ENCODE measurements around the gene SSR4. TPM values are rescaled to one million over a fixed set of nuclear protein-coding genes. Genes with fewer than 3 reads are reported as not detected.

Gene SSR4
- total and polyA plus RNA-seq, 4 donors: 125 to 459 (median 304) TPM

- 61% methylated on average over 27 of the region's 27 CpGs for WGBS
- no peak overlapping the region for H3K4me3 ChIP-seq (ENCODE audit: low read depth in 1 of 3, low read length in 3 of 3)
- no peaks in the 10 kb centered on the region for H3K27me3 ChIP-seq (ENCODE audit: control insufficient read depth in 4 of 4, insufficient read depth in 4 of 4, low read length in 3 of 4)
- H3K27ac ChIP-seq (ENCODE audit: low read depth in 1 of 2, low read length in 2 of 2): no peak overlapping the region
- H3K9me3 ChIP-seq (ENCODE audit: control insufficient read depth in 4 of 4, low read length in 3 of 4): no peaks in the 10 kb centered on the region
- H3K9ac ChIP-seq (ENCODE audit: low read depth in 1 of 2, low read length in 2 of 2): no peak overlapping the region
- H3K4me1 ChIP-seq (ENCODE audit: control insufficient read depth in 4 of 4, insufficient read depth in 4 of 4, low read length in 3 of 4): peaks cover 0 to 7% (median 0%) of the 10 kb centered on the region in 4 donors
- DNase-seq (ENCODE audit: low spot score): no peak
- no peak for TF ChIP-seq HNF4A (conservative IDR thresholded peaks at IDR 0.05)
- no peak for TF ChIP-seq MAX (IDR thresholded peaks at IDR 0.05)
- no peak for TF ChIP-seq HNF4G (IDR thresholded peaks at IDR 0.05)
- TF ChIP-seq ATF3 (IDR thresholded peaks at IDR 0.05): no peak
- TF ChIP-seq NR2F2 (IDR thresholded peaks at IDR 0.05): no peak
- TF ChIP-seq EGR1 (IDR thresholded peaks at IDR 0.05; ENCODE audit: low read depth in 2 of 2): no peak
- no peak for TF ChIP-seq GABPA (IDR thresholded peaks at IDR 0.05 in 1 of 2, conservative IDR thresholded peaks at IDR 0.05 in 1 of 2)
- TF ChIP-seq RAD21 (IDR thresholded peaks at IDR 0.05): no peak
- TF ChIP-seq JUND (IDR thresholded peaks at IDR 0.05): no peak
- no peak for TF ChIP-seq FOXA1 (IDR thresholded peaks at IDR 0.05)
- TF ChIP-seq REST (IDR thresholded peaks at IDR 0.05): no peak
- TF ChIP-seq RXRA (IDR thresholded peaks at IDR 0.05): no peak
- no peak for TF ChIP-seq FOXA2 (IDR thresholded peaks at IDR 0.05)
- H3K36me3 ChIP-seq (ENCODE audit: control insufficient read depth in 4 of 4, insufficient read depth in 3 of 4, low read depth in 1 of 4, low read length in 3 of 4): no peaks in the 10 kb centered on the region
These were observed 29.1 kb upstream of the SSR4 start for GRCh38 chrX:153765138-153766079.

- Histone ChIP-seq H3K27me3 (ENCODE audit: control insufficient read depth in 4 of 4, insufficient read depth in 4 of 4, low read length in 3 of 4) (no peaks in the 10 kb centered on the region), H3K36me3 (ENCODE audit: control insufficient read depth in 4 of 4, insufficient read depth in 3 of 4, low read depth in 1 of 4, low read length in 3 of 4) (no peaks in the 10 kb centered on the region), H3K9ac (ENCODE audit: low read depth in 1 of 2, low read length in 2 of 2) (no peak overlapping the region), H3K9me3 (ENCODE audit: control insufficient read depth in 4 of 4, low read length in 3 of 4) (no peaks in the 10 kb centered on the region), H3K4me3 (ENCODE audit: low read depth in 1 of 3, low read length in 3 of 3) (no peak overlapping the region), H3K4me1 (ENCODE audit: control insufficient read depth in 4 of 4, insufficient read depth in 4 of 4, low read length in 3 of 4) (peaks cover 0 to 7% (median 0%) of the 10 kb centered on the region in 4 donors), H3K27ac (ENCODE audit: low read depth in 1 of 2, low read length in 2 of 2) (no peak overlapping the region)
- DNase-seq (ENCODE audit: low spot score): no peak
- 56% methylated on average over 21 of the region's 21 CpGs for WGBS
- no peak for TF ChIP-seq ATF3 (IDR thresholded peaks at IDR 0.05)
These were observed 28.2 kb upstream of the SSR4 start for GRCh38 chrX:153766098-153766817.

All from liver (tissue), 9 donors.